A673 (cell line): ENCODE measurements around the gene PRKACG. TPM values are rescaled to one million over a fixed set of nuclear protein-coding genes. Genes with fewer than 3 reads are reported as not detected.
A peak's percentile ranks its signal among the peaks of the same experiment; 100 is the strongest.

Experiments
- BruUV-seq: library from RNA; stranded (reverse); fragments of 400-500 nt; replicated peaks from 2 replicates; lab custom pipeline; 2021; lab: Mats Ljungman, UMichigan
- CTCF ChIA-PET: fragments of 300-600 bp; sonication (Branson Sonifier 250); formaldehyde crosslinking; loops from one replicate; lab custom pipeline; 2022; ENCODE audit warnings: antibody characterized with exemption; lab: Charles Lee
- POLR2A ChIA-PET: fragments of 300-600 bp; sonication (Branson Sonifier 250); formaldehyde crosslinking; loops from one replicate; lab custom pipeline; 2022; ENCODE audit warnings: antibody characterized with exemption; ENCODE audit not compliant: low non-redundant PET; lab: Charles Lee
- DNase-seq: peaks from one replicate; pipeline ENCODE4 v3.0.0-alpha.2; 2015; ENCODE audit warnings: low spot score
- H3K27ac ChIP-seq: fragments of 200-600 bp; sonication (generic); 2 replicates; pipeline ENCODE4 v1.5.1; 2016; ENCODE audit warnings: mixed run types, low read depth, mild to moderate bottlenecking, mixed read lengths, antibody characterized with exemption, low read length; ENCODE audit not compliant: poor library complexity, severe bottlenecking
- H3K27me3 ChIP-seq: fragments of 200-600 bp; sonication (generic); replicated peaks from 2 replicates; pipeline ENCODE4 v1.6.1; 2017; ENCODE audit warnings: mixed run types, low read depth, mild to moderate bottlenecking, mixed read lengths, antibody characterized with exemption, low read length; ENCODE audit not compliant: insufficient read depth, poor library complexity
- H3K36me3 ChIP-seq: fragments of 200-600 bp; sonication (generic); 2 replicates; pipeline ENCODE4 v1.6.1; 2016; ENCODE audit warnings: mixed run types, mild to moderate bottlenecking, mixed read lengths, antibody characterized with exemption, low read length; ENCODE audit not compliant: insufficient read depth, poor library complexity, severe bottlenecking
- H3K4me1 ChIP-seq: fragments of 200-600 bp; sonication (generic); 2 replicates; pipeline ENCODE4 v1.6.1; 2017; ENCODE audit warnings: mixed run types, mild to moderate bottlenecking, mixed read lengths, antibody characterized with exemption, low read length; ENCODE audit not compliant: insufficient read depth, poor library complexity, severe bottlenecking
- H3K4me3 ChIP-seq: fragments of 200-600 bp; sonication (generic); 2 replicates; pipeline ENCODE4 v1.5.1; 2016; ENCODE audit warnings: low read depth, mixed run types, mild to moderate bottlenecking, mixed read lengths, low read length; ENCODE audit not compliant: poor library complexity, severe bottlenecking
- H3K9me3 ChIP-seq: fragments of 200-600 bp; sonication (generic); 2 replicates; pipeline ENCODE4 v1.6.1; 2016; ENCODE audit warnings: mixed run types, low read depth, mild to moderate bottlenecking, mixed read lengths, antibody characterized with exemption, low read length; ENCODE audit not compliant: poor library complexity, severe bottlenecking
- CTCF ChIP-seq: fragments of 300-800, 200-600 bp; sonication (generic); conservative IDR thresholded peaks from 2 replicates; pipeline ENCODE4 v1.5.1; 2017; ENCODE audit warnings: low read depth, mild to moderate bottlenecking, antibody characterized with exemption, low read length, moderate library complexity, mixed read lengths
- EZH2 ChIP-seq: fragments of 200-600 bp; sonication (generic); IDR thresholded peaks from 2 replicates; pipeline ENCODE4 v1.6.1; 2017; ENCODE audit warnings: borderline replicate concordance, low read depth, mild to moderate bottlenecking, mixed read lengths, antibody characterized with exemption, low read length; ENCODE audit not compliant: poor library complexity, severe bottlenecking
- intact Hi-C: fragments of 100-400 bp; cut with micrococcal nuclease; formaldehyde crosslinking; loops from one replicate; pipeline ENCODE4 v1.10.0; 2022; ENCODE audit not compliant: unreplicated experiment
- total RNA-seq: library from RNA; stranded (reverse); gene quantifications from 2 replicates; pipeline ENCODE4 v1.2.3, GENCODE V29; 2021

The PRKACG gene
- total RNA-seq, 1 experiment from 2014 or later, result not detected

DNA sequence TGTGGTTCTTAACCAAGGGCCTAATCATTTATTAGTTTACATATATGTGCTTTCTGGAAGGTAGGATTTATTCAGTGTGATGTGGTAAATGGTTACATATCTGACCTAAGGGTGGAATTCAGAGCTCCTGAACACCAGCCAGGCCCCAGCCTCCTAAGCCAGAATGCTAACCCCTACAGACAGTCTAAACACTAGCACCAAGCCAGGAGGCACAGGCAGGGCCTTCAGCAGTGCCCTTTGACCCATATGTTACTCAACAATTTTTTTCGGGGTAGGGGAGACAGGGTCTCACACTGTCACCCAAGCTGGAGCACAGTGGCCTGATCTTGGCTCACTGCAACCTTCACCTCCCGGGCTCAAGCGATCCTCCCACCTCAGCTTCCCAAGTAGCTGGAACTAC, 40.3 kb downstream of the PRKACG start:
- Histone ChIP-seq H3K27me3 (no peaks in the 10 kb centered on the region), H3K4me3 (no peak overlapping the region), H3K27ac (no peak overlapping the region), H3K9me3 (no peaks in the 10 kb centered on the region), H3K4me1 (peaks cover 4% of the 10 kb centered on the region), H3K36me3 (no peaks in the 10 kb centered on the region)
- TF ChIP-seq CTCF, result no peak
- TF ChIP-seq EZH2, result no peak
- intact Hi-C loops, result loop anchor here (5.0 kb wide), 1 partner anchor 56 kb away; no protein-coding TSS in a partner anchor
- CTCF ChIA-PET, result no interaction called here
- BruUV-seq, result no TSS peak
- POLR2A ChIA-PET, result no interaction called here
- DNase-seq, result no peak

GRCh38 chr9:68970151-68970550, 43.8 kb downstream of the PRKACG start:
- peak; percentile 60 for DNase-seq
- H3K9me3 ChIP-seq, result no peaks in the 10 kb centered on the region
- peaks cover 4% of the 10 kb centered on the region for H3K4me1 ChIP-seq
- no TSS peak for BruUV-seq
- POLR2A ChIA-PET, result interaction anchor here (0.5 kb wide), 1 partner anchor 251 kb away, joined by 3 read pairs; no protein-coding TSS in a partner anchor
- TF ChIP-seq CTCF (no peak), EZH2 (no peak)
- H3K27me3 ChIP-seq, result no peaks in the 10 kb centered on the region
- CTCF ChIA-PET, result no interaction called here
- H3K4me3 ChIP-seq, result no peak overlapping the region
- no peaks in the 10 kb centered on the region for H3K36me3 ChIP-seq
- intact Hi-C loops, result loop anchor here (5.0 kb wide), 1 partner anchor 53 kb away; no protein-coding TSS in a partner anchor
- no peak overlapping the region for H3K27ac ChIP-seq

DNA sequence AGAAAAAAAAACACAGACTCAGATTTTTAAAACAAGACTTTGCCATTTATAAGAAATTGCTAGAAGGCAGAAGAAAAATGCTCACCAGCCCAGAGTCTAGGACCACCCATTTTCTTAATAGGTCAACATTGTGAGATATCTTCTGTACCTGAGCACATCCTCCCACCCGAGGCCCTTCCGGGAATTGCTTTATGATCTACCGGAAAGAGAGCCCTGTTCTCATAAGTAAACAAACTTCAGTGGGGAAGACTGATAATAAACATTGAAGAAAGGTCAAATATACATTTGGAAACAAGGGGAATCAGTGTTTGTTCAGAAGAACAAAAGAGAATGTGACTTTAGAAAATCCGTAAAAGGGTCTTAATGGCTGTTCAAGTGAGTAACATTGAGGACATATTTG, 44.4 kb downstream of the PRKACG start:
- H3K9me3 ChIP-seq, result no peaks in the 10 kb centered on the region
- ChIA-PET POLR2A (interaction anchor here (0.5 kb wide), 1 partner anchor 252 kb away, joined by 3 read pairs; no protein-coding TSS in a partner anchor), CTCF (no interaction called here)
- TF ChIP-seq EZH2 (no peak), CTCF (no peak)
- intact Hi-C loops, result no loop called here
- H3K4me3 ChIP-seq, result no peak overlapping the region
- BruUV-seq, result no TSS peak
- peaks cover 4% of the 10 kb centered on the region for H3K4me1 ChIP-seq
- no peak overlapping the region for H3K27ac ChIP-seq
- no peak for DNase-seq
- no peaks in the 10 kb centered on the region for H3K27me3 ChIP-seq
- no peaks in the 10 kb centered on the region for H3K36me3 ChIP-seq
